ENCODE measurements around the gene LDLRAD4.

The LDLRAD4 gene

DNA sequence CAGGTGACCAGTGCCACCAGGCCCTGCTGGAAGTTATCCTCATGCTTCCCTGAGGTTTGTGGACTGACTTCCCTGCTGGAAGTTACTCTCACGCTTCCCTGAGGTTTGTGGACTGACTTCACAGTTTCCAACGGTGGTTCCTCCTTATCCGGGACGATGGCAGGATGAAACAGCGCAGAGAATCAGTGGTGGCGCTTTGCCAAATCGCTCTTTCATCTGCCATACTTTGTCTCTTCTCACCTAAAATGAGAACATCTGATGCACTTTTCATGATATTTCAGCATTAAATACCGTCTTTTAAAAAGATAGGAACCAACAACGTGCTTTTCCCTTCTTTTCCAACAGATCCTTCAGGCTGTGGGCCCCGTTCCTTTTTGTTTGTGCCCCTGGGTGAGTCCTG, 183.3 kb downstream of the LDLRAD4 start:
- Histone ChIP-seq H4K20me1 (ENCODE audit: low read depth, low read length) (no peaks in the 10 kb centered on the region), H3K4me3 (ENCODE audit: insufficient read depth, low read length, poor library complexity, severe bottlenecking) (no peak overlapping the region), H3K36me3 (ENCODE audit: low read length) (no peaks in the 10 kb centered on the region), H2AFZ (ENCODE audit: low read depth, low read length, severe bottlenecking) (no peak overlapping the region), H3K27me3 (ENCODE audit: low read length) (no peaks in the 10 kb centered on the region), H3K79me2 (ENCODE audit: insufficient read depth, low read length) (no peaks in the 10 kb centered on the region), H3K4me2 (ENCODE audit: low read depth, low read length, poor library complexity, severe bottlenecking) (no peak overlapping the region), H3K27ac (ENCODE audit: low read depth, low read length) (no peak overlapping the region), H3K9me2 (replicated peaks; ENCODE audit: insufficient read depth, low read length) (no peaks in the 10 kb centered on the region), H3K9ac (ENCODE audit: low read length) (no peak overlapping the region), H3K9me3 (ENCODE audit: insufficient read depth, low read length) (no peaks in the 10 kb centered on the region), H3F3A (ENCODE audit: insufficient read depth) (no peaks in the 10 kb centered on the region)
- TF ChIP-seq, protein P1, sequence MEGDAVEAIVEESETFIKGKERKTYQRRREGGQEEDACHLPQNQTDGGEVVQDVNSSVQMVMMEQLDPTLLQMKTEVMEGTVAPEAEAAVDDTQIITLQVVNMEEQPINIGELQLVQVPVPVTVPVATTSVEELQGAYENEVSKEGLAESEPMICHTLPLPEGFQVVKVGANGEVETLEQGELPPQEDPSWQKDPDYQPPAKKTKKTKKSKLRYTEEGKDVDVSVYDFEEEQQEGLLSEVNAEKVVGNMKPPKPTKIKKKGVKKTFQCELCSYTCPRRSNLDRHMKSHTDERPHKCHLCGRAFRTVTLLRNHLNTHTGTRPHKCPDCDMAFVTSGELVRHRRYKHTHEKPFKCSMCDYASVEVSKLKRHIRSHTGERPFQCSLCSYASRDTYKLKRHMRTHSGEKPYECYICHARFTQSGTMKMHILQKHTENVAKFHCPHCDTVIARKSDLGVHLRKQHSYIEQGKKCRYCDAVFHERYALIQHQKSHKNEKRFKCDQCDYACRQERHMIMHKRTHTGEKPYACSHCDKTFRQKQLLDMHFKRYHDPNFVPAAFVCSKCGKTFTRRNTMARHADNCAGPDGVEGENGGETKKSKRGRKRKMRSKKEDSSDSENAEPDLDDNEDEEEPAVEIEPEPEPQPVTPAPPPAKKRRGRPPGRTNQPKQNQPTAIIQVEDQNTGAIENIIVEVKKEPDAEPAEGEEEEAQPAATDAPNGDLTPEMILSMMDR (IDR thresholded peaks at IDR 0.05; ENCODE audit: insufficient read depth, low read length, poor library complexity, severe bottlenecking), result no peak
- TF ChIP-seq EZH2phosphoT487 (conservative IDR thresholded peaks at IDR 0.05; ENCODE audit: low read length), result no peak

DNA sequence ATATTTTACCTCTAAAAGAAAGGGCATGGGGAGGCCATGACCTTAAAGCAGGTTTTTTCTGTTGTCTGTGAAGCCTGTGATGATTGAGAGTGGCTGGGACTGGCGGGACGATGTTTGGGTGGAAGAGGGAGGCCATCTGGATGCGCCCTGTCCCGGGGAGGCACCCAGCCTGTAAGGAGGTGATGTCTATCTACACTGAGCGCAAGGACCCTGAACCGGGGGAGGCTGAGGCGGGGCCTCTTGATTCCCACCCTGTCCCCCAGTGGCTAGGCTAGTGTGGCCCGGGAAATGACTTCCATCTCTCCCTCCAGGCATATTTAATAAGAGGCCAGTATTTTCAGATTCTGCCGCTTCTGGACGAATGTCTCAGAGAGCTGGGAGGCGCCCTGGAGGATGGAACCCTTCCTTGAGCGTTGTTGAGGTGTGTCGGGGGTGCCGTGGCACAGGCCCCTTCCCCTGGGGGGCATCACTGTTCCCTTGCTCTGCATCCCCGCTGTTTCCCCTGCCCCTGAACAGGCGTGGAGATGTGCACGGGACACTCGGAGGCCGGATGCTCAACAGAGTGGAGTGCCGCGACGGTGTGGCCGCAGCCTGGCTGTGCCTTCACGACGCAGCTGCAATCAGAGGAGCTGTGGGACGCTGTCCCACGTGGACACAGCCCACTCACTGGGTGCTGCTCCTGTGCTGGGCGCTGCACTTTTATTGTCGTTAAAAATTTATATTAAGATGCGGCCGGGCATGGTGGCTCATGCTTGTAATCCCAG, 185.4 kb downstream of the LDLRAD4 start:
- no peaks in the 10 kb centered on the region for H3F3A ChIP-seq (ENCODE audit: insufficient read depth)
- H4K20me1 ChIP-seq (ENCODE audit: low read depth, low read length), result no peaks in the 10 kb centered on the region
- no peak overlapping the region for H3K4me3 ChIP-seq (ENCODE audit: insufficient read depth, low read length, poor library complexity, severe bottlenecking)
- no peaks in the 10 kb centered on the region for H3K79me2 ChIP-seq (ENCODE audit: insufficient read depth, low read length)
- no peak overlapping the region for H3K27ac ChIP-seq (ENCODE audit: low read depth, low read length)
- H3K36me3 ChIP-seq (ENCODE audit: low read length), result no peaks in the 10 kb centered on the region
- no peaks in the 10 kb centered on the region for H3K9me3 ChIP-seq (ENCODE audit: insufficient read depth, low read length)
- H3K4me2 ChIP-seq (ENCODE audit: low read depth, low read length, poor library complexity, severe bottlenecking), result no peak overlapping the region
- H3K9ac ChIP-seq (ENCODE audit: low read length), result no peak overlapping the region
- H3K9me2 ChIP-seq (replicated peaks; ENCODE audit: insufficient read depth, low read length), result no peaks in the 10 kb centered on the region
- H2AFZ ChIP-seq (ENCODE audit: low read depth, low read length, severe bottlenecking), result no peak overlapping the region
- TF ChIP-seq, protein P1 (IDR thresholded peaks at IDR 0.05; ENCODE audit: insufficient read depth, low read length, poor library complexity, severe bottlenecking), result no peak
- no peak for TF ChIP-seq EZH2phosphoT487 (conservative IDR thresholded peaks at IDR 0.05; ENCODE audit: low read length)
- no peaks in the 10 kb centered on the region for H3K27me3 ChIP-seq (ENCODE audit: low read length)

DNA sequence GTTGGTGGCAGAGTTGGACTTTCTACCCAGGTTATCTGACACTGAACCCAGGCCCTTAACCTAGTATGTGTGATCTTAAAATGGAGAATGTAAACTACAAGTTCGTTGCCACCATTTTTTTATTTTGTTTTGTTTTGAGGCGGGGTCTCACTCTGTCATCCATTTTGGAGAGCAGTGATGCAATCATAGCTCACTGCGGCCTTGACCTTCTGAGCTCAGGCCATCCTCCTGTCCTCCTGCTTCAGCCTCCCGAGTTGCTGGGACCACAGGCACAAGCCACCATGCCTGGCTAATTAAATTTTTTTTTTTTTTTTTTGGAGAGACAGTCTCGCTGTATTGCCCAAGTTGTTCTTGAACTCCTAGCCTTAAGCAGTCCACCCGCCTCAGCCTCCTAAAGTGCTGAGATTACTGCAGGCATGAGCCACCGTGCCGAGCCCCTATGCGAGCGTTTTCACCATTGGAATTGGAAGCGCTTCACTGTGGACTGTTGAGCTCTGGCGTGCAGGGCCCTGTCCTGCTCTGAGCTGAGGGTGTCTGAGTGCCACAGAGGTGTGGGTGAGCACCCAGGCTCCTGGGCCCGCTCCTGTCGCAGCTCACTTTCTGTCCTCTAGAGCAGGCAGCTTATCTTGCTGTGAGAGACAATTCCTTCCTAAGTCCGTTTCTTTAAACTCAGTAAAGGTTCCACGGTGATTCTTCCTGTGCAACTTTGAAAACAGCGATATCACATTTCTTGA, 186.9 kb downstream of the LDLRAD4 start:
- no peaks in the 10 kb centered on the region for H3K9me3 ChIP-seq (ENCODE audit: insufficient read depth, low read length)
- H3K27ac ChIP-seq (ENCODE audit: low read depth, low read length), result no peak overlapping the region
- H3K9me2 ChIP-seq (replicated peaks; ENCODE audit: insufficient read depth, low read length), result no peaks in the 10 kb centered on the region
- H3K9ac ChIP-seq (ENCODE audit: low read length), result no peak overlapping the region
- H3F3A ChIP-seq (ENCODE audit: insufficient read depth), result no peaks in the 10 kb centered on the region
- no peak overlapping the region for H3K4me3 ChIP-seq (ENCODE audit: insufficient read depth, low read length, poor library complexity, severe bottlenecking)
- H4K20me1 ChIP-seq (ENCODE audit: low read depth, low read length), result no peaks in the 10 kb centered on the region
- H3K4me2 ChIP-seq (ENCODE audit: low read depth, low read length, poor library complexity, severe bottlenecking), result no peak overlapping the region
- no peaks in the 10 kb centered on the region for H3K27me3 ChIP-seq (ENCODE audit: low read length)
- no peaks in the 10 kb centered on the region for H3K79me2 ChIP-seq (ENCODE audit: insufficient read depth, low read length)
- no peak overlapping the region for H2AFZ ChIP-seq (ENCODE audit: low read depth, low read length, severe bottlenecking)
- no peaks in the 10 kb centered on the region for H3K36me3 ChIP-seq (ENCODE audit: low read length)
- TF ChIP-seq, protein P1 (IDR thresholded peaks at IDR 0.05; ENCODE audit: insufficient read depth, low read length, poor library complexity, severe bottlenecking), result no peak
- TF ChIP-seq EZH2phosphoT487 (conservative IDR thresholded peaks at IDR 0.05; ENCODE audit: low read length), result no peak

All from SU-DHL-6 (cell line).